Cortex of kidney (tissue), 1 donor: ENCODE measurements around the gene RNF215.
"Not testable (repeated sequence)": the region's sequence is repeated elsewhere in the genome, so short reads cannot be mapped to it uniquely, and the experiment has no call there.

Experiments used
- DNase-seq: peaks from one replicate; lab custom pipeline; 2025; lab: John Stamatoyannopoulos, UW

Gene RNF215

GRCh38 chr22:30420347-30421125, 33.3 kb upstream of the RNF215 start:
- DNase-seq, result no peak

DNA sequence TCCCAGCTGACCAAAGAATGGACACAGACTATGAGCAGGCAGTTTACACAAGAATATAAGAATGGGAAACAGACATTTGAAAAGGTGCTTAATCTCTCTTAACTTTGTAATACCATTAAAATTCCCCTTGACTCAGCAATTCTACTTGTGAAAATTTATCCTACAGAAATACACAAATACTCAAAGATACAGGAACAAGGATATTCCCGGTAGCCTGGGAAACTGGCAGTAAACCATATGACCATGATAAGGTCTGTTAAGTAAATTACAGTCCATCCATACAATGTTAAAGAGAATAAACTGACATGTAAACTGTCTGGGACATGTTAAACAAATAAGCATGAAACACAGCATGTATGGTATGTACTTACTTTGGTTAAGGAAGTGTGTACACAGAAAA, 29.6 kb upstream of the RNF215 start:
- no peak for DNase-seq

- no peak for DNase-seq
Measured at GRCh38 chr22:30416403-30416802, 29.2 kb upstream of the RNF215 start.

DNA sequence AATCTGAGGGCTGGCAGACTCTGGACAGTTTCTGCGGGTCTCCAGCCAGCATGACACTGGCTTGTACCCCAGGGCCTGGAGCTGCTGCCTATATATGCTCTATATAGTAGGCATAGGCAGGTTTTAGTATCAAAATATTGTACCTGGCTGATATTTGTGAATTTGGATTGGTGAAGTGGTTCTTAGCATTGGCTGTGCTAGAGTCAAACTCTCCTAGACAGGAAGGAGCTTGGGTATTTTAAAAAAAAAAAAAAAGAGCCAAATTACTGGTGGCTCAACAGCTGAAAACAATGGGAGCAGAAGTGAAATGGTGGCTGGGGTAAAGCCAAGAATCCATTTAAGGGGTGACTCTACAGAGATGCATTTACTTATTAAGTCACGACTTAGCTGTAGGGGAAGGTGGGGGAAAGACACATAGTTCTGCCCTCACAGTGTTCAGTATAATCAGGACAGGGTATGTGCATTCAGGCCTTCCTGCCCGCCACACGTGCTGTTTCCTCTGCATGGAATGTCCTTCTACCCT, 27.4 kb upstream of the RNF215 start:
- no peak for DNase-seq

GRCh38 chr22:30413745-30414524, 26.7 kb upstream of the RNF215 start:
- DNase-seq, result no peak

- no peak for DNase-seq
Measured at GRCh38 chr22:30413001-30413400, 25.8 kb upstream of the RNF215 start.

- no peak for DNase-seq
Measured at GRCh38 chr22:30411780-30412179, 24.6 kb upstream of the RNF215 start.

GRCh38 chr22:30408388-30409102, 21.3 kb upstream of the RNF215 start:
- no peak for DNase-seq

GRCh38 chr22:30406400-30406799, 19.2 kb upstream of the RNF215 start:
- no peak for DNase-seq

- no peak for DNase-seq
Measured at GRCh38 chr22:30405731-30406130, 18.5 kb upstream of the RNF215 start.

GRCh38 chr22:30404307-30404706, 17.1 kb upstream of the RNF215 start:
- DNase-seq, result no peak

DNA sequence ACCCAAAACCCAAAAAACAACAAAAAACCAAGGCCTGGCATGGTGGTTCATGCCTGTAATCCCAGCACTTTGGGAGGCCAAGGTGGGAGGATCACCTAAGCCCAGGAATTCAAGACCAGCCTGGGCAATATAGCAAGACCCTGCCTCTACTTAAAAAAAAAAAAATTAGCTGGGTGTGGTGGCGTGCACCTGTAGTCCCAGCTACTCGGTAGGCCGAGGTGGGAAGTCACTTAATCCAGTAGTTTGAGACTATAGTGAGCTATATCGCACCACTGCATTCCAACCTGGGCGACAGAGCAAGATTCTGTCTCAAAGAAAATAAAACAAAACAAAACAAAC, 15.5 kb upstream of the RNF215 start:
- DNase-seq, result not testable (repeated sequence)

GRCh38 chr22:30402028-30402765, 15.0 kb upstream of the RNF215 start:
- DNase-seq, result no peak

DNA sequence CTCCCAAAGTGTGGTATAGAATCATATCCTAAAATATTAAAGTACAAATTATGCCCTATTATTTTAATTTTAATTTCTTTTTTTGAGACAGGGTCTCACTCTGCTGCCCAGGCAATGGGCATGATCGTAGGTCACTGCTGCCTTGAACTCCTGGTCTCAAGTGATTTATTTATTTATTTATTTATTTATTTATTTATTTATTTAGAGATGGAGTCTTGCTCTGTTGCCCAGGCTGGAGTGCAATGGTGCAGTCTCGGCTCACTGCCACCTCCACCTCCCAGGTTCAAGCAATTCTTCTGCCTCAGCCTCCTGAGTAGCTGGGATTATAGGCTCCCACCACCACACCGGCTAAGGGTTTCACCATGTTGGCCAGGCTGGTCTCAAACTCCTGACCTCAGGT, 13.8 kb upstream of the RNF215 start:
- not testable (repeated sequence) for DNase-seq

DNA sequence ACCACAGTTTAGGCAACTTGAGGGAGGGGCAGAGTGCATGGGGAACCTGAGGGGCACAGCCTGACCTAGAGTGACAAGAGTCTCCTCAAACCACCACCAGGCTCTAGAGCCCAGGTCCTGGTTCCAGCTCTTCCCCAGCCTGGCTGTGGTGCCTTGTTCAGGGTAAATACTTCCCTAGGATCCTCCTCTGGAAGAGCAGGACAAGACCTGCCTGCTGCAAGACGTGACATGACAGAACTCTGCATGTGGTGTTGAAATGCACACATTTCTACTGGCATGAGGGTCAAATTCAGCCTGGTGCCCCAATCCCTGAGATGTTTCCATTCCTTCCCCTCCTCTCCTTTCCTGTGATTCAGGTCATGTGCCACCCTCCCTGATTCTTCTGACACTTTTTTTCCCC, 12.9 kb upstream of the RNF215 start:
- no peak for DNase-seq

GRCh38 chr22:30399718-30400117, 12.5 kb upstream of the RNF215 start:
- DNase-seq, result no peak

DNA sequence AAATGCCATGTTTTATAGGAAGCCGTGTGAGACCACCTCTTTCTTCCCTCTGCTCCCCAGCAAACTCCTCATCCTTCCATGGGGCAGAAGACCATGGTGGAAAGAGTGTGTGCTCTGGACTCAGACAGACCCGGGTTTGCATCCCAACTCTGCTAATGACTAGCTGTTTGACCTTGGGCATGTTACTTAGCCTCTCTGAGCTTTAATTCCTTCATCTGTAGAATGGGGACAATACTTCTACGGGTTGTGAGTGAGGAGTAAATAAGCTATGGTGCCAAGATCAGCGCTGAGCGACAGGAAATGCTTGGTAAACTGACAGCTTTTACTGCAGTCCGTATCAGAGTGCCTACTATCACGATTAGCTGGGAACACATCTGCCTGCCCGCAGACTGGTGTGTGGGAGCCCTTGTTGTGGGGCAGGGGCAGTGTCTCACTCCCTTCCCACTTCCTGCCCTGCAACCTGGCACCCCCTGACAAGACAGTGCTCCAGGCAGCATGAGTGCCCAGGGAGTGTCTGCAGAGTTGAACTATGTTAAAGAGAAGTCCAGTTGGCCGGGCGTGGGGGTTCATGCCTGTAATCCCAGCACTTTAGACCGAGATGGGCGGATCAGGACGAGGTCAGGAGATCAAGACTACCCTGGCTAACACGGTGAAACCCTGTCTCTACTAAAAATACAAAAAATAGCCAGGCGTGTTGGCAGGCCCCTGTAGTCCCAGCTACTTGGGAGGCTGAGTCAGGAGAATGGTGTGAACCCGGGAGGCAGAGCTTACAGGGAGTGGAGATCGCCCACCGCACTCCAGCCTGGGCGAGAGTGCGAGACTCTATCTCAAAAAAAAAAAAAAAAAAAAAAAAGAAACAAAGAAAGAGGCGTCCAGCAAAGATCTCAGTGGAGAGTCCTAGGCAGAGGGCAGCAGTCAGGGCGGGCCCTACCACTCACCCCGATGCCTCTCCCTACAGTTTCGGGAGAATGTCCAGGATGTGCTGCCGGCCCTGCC, 11.8 kb upstream of the RNF215 start:
- no peak for DNase-seq

- no peak for DNase-seq
Measured at GRCh38 chr22:30397656-30398635, 10.7 kb upstream of the RNF215 start.

- no peak for DNase-seq
Measured at GRCh38 chr22:30396871-30397655, 9.9 kb upstream of the RNF215 start, which contains the start of gene SEC14L2. Gene SEC14L2, plus strand, starts transcription at chr22:30397018. Its CDS starts 99 bp downstream, at chr22:30397117.
